HCT116 (cell line): Measurements from ENCODE around the gene WDR5. TPM values are rescaled to one million over a fixed set of nuclear protein-coding genes. Genes with fewer than 3 reads are reported as not detected.

Source experiments
- ATAC-seq: fragments of 200-7000 bp; cut with Tn5 transposase; 2 replicates; pipeline ENCODE4 v1.9.1; 2020; ENCODE audit warnings: mild to moderate bottlenecking, moderate library complexity
- BruUV-seq: library from RNA; stranded (reverse); fragments of 400-500 nt; replicated peaks from 2 replicates; lab custom pipeline; 2021; lab: Mats Ljungman, UMichigan
- CTCF ChIA-PET: fragments of 300-600 bp; sonication (Branson Sonifier 250); formaldehyde crosslinking; loops from one replicate; lab custom pipeline; 2021; ENCODE audit warnings: antibody characterized with exemption; lab: Charles Lee
- POLR2A ChIA-PET: fragments of 300-600, 350-600 bp; sonication (Branson Sonifier 250); formaldehyde crosslinking; loops from one replicate; lab custom pipeline; 2021; ENCODE audit warnings: antibody characterized with exemption; lab: Charles Lee
- RAD21 ChIA-PET, 2 experiments: fragments of 300-600 bp; sonication (Branson Sonifier 250); formaldehyde crosslinking; loops; one replicate each; lab custom pipeline; 2023; ENCODE audit warnings: low total read pairs in 2 of 2; ENCODE audit not compliant: uncharacterized antibody in 2 of 2, unreplicated experiment in 2 of 2, low non-redundant PET in 1 of 2; lab: Charles Lee
- DNase-seq: peaks from one replicate; pipeline ENCODE4 v3.0.0-alpha.2; 2010; ENCODE audit warnings: low read depth, low spot score
- H2AFZ ChIP-seq: fragments of 200-600 bp; shearing (Covaris generic), sonication (generic); 2 replicates; pipeline ENCODE4 v1.6.1; 2017; ENCODE audit warnings: low read depth, mixed run types, mixed read lengths, antibody characterized with exemption, low read length; ENCODE audit not compliant: poor library complexity, severe bottlenecking
- H3K27ac ChIP-seq: 2 replicates; pipeline ENCODE4 v1.5.1; 2012; ENCODE audit warnings: low read depth, low read length
- H3K27me3 ChIP-seq: fragments of 200-600 bp; sonication (generic); 2 replicates; pipeline ENCODE4 v1.6.1; 2016; ENCODE audit warnings: mixed run types, low read length, mixed read lengths; ENCODE audit not compliant: insufficient read depth
- H3K36me3 ChIP-seq, 2 experiments: fragments of 200-500 bp in 1 of 2; fragments of 200-600 bp in 1 of 2; sonication (Bioruptor generic) in 1 of 2; sonication (generic) in 1 of 2; 2 replicates each; pipeline versions ENCODE4 v1.5.1 to v1.6.1; 2014 to 2016; ENCODE audit warnings: low read length in 2 of 2, inconsistent platforms in 1 of 2, mixed read lengths in 1 of 2, mixed run types in 1 of 2; ENCODE audit not compliant: insufficient read depth in 2 of 2, control insufficient read depth in 1 of 2
- H3K4me1 ChIP-seq, 2 experiments: fragments of 200-600 bp in 1 of 2; sonication (generic) in 1 of 2; 2 replicates each; pipeline versions ENCODE4 v1.5.1 to v1.6.1; 2012 to 2017; ENCODE audit warnings: low read length in 2 of 2, inconsistent platforms in 1 of 2, mild to moderate bottlenecking in 1 of 2, mixed read lengths in 1 of 2, mixed run types in 1 of 2, moderate library complexity in 1 of 2; ENCODE audit not compliant: insufficient read depth in 2 of 2, control insufficient read depth in 1 of 2
- H3K4me2 ChIP-seq: fragments of 200-600 bp; sonication (generic); 2 replicates; pipeline ENCODE4 v1.6.1; 2017; ENCODE audit warnings: mixed run types, low read length, mixed read lengths
- H3K4me3 ChIP-seq, 2 experiments: fragments of 200-600 bp in 1 of 2; sonication (generic) in 1 of 2; replicated peaks in 1 of 2; 2 replicates each; pipeline ENCODE4 v1.5.1; 2011 to 2016; ENCODE audit warnings: low read length in 2 of 2, control low read depth in 1 of 2, low read depth in 1 of 2, mild to moderate bottlenecking in 1 of 2, mixed read lengths in 1 of 2, mixed run types in 1 of 2
- H3K79me2 ChIP-seq: fragments of 200-600 bp; sonication (generic); 2 replicates; pipeline ENCODE4 v1.6.1; 2017; ENCODE audit warnings: mild to moderate bottlenecking, mixed run types, low read length, moderate library complexity, mixed read lengths; ENCODE audit not compliant: insufficient read depth
- H3K9ac ChIP-seq: fragments of 200-600 bp; sonication (generic); 2 replicates; pipeline ENCODE4 v1.6.1; 2016; ENCODE audit warnings: low read length, mixed read lengths
- H3K9me2 ChIP-seq: fragments of 200-600 bp; sonication (generic), shearing (Covaris generic); 2 replicates; pipeline ENCODE4 v1.6.1; 2017; ENCODE audit warnings: mixed run types, mild to moderate bottlenecking, moderate library complexity; ENCODE audit not compliant: insufficient read depth
- H3K9me3 ChIP-seq, 2 experiments: fragments of 200-500 bp in 1 of 2; fragments of 200-600 bp in 1 of 2; sonication (Bioruptor generic) in 1 of 2; sonication (generic) in 1 of 2; 2 replicates each; pipeline ENCODE4 v1.6.1; 2014 to 2017; ENCODE audit warnings: low read length in 2 of 2, mixed read lengths in 2 of 2, inconsistent platforms in 1 of 2, low read depth in 1 of 2, mild to moderate bottlenecking in 1 of 2, mixed run types in 1 of 2, moderate library complexity in 1 of 2; ENCODE audit not compliant: control insufficient read depth in 1 of 2, insufficient read depth in 1 of 2
- H4K20me1 ChIP-seq: fragments of 200-600 bp; sonication (generic), shearing (Covaris generic); 2 replicates; pipeline ENCODE4 v1.6.1; 2017; ENCODE audit warnings: mixed run types, mild to moderate bottlenecking, moderate library complexity; ENCODE audit not compliant: insufficient read depth
- CBX3 ChIP-seq: IDR thresholded peaks from 2 replicates; pipeline ENCODE4 v1.6.1; 2012; ENCODE audit warnings: low read depth
- CEBPB ChIP-seq: IDR thresholded peaks from 2 replicates; pipeline ENCODE4 v1.6.1; 2012; ENCODE audit warnings: low read depth
- EZH2 ChIP-seq: fragments of 200-600 bp; sonication (generic); IDR thresholded peaks from 2 replicates; pipeline ENCODE4 v1.6.1; 2017; ENCODE audit warnings: antibody characterized with exemption, mixed run types
- EZH2phosphoT487 ChIP-seq: fragments of 200-600 bp; IDR thresholded peaks from 2 replicates; pipeline ENCODE4 v1.6.1; 2018; ENCODE audit warnings: antibody characterized with exemption, borderline replicate concordance
- FOSL1 ChIP-seq: IDR thresholded peaks from 2 replicates; pipeline ENCODE4 v1.6.1; 2012; ENCODE audit warnings: low read depth
- POLR2A ChIP-seq: IDR thresholded peaks from 2 replicates; pipeline ENCODE4 v1.7.0; 2011; ENCODE audit warnings: borderline replicate concordance; ENCODE audit not compliant: insufficient read depth, insufficient read length; ENCODE audit errors: extremely low read depth
- POLR2AphosphoS5 ChIP-seq: IDR thresholded peaks from 2 replicates; pipeline ENCODE4 v1.6.1; 2011; ENCODE audit warnings: mild to moderate bottlenecking, low read depth, low read length, moderate library complexity
- RAD21 ChIP-seq: IDR thresholded peaks from 2 replicates; pipeline ENCODE4 v1.6.1; 2012; ENCODE audit warnings: low read depth, mild to moderate bottlenecking
- SP1 ChIP-seq: IDR thresholded peaks from 2 replicates; pipeline ENCODE4 v1.6.1; 2012; ENCODE audit warnings: low read depth
- SRF ChIP-seq: IDR thresholded peaks from 2 replicates; pipeline ENCODE4 v1.6.1; 2012; ENCODE audit warnings: low read depth
- TCF7L2 ChIP-seq: IDR thresholded peaks from 2 replicates; pipeline ENCODE4 v1.7.0; 2011; ENCODE audit warnings: borderline replicate concordance, inconsistent platforms; ENCODE audit not compliant: insufficient read depth, insufficient read length; ENCODE audit errors: extremely low read depth
- ZFX ChIP-seq: fragments of 450-650 bp; IDR thresholded peaks from 2 replicates; pipeline ENCODE4 v1.6.1; 2017
- ZNF274 ChIP-seq: fragments of 200-500 bp; sonication (Bioruptor generic); IDR thresholded peaks from 2 replicates; pipeline ENCODE4 v1.6.1; 2014; ENCODE audit warnings: mild to moderate bottlenecking, low read depth, low read length, inconsistent platforms
- intact Hi-C: fragments of 100-400 bp; cut with micrococcal nuclease; formaldehyde crosslinking; loops from 2 replicates; pipeline ENCODE4 v1.10.0; 2022
- total RNA-seq: library from RNA; stranded (reverse); gene quantifications from one replicate; pipeline ENCODE4 v1.2.1, GENCODE V29; 2021; ENCODE audit not compliant: unreplicated experiment
- TF ChIP-seq, protein P1 (sequence below): IDR thresholded peaks from 2 replicates; pipeline ENCODE4 v1.6.1; 2012
- TF ChIP-seq, protein P2 (sequence below): IDR thresholded peaks from 2 replicates; pipeline ENCODE4 v1.6.1; 2012
- TF ChIP-seq, protein P3 (sequence below), 3 experiments: fragments of 200-600 bp in 1 of 3; sonication (generic) in 1 of 3; IDR thresholded peaks in 2 of 3; conservative IDR thresholded peaks in 1 of 3; 2 replicates each; pipeline ENCODE4 v1.5.1; 2012 to 2017; ENCODE audit warnings: low read depth in 2 of 3, low read length in 2 of 3, antibody characterized with exemption in 1 of 3, borderline replicate concordance in 1 of 3, control low read depth in 1 of 3, mild to moderate bottlenecking in 1 of 3, mixed read lengths in 1 of 3, mixed run types in 1 of 3, moderate library complexity in 1 of 3; ENCODE audit not compliant: insufficient read depth in 1 of 3

The WDR5 gene
- total RNA-seq, 1 experiment from 2014 or later: 55.8 TPM

DNA sequence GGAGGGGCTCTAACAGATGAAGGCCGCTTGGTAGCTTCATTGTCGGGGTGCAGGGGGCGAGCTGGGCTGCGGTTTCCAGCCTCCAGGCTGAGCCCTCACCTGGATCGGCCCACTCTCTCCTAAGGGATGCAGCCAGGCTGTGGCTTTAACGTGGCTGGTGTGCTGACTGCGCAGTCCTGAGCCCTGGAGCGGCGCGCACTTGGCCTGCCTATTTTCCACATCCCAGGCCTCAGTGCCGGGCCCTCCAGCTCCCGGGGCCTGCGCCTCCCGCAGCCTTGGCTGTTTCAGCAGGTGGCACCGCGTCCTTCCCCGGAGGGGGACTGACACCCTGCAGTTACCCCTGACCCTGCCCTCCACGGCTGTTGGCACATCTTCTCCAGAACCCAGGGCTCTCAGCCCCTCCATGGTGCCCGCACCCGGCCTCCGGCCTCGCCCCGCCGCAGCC, 27.1 kb downstream of the WDR5 start:
- H3K9me3 ChIP-seq: no peaks in the 10 kb centered on the region
- H3K27me3 ChIP-seq: no peaks in the 10 kb centered on the region
- DNase-seq (no peak), ATAC-seq (no peak)
- no peaks in the 10 kb centered on the region for H3K79me2 ChIP-seq
- H3K27ac ChIP-seq: no peak overlapping the region
- H3K4me1 ChIP-seq: peaks cover 0 to 9% of the 10 kb centered on the region in 2 experiments; a peak in 3 of 4 replicates
- intact Hi-C loops: no loop called here
- no peaks in the 10 kb centered on the region for H3K9me2 ChIP-seq
- BruUV-seq: no TSS peak
- RAD21 ChIA-PET: no interaction called here
- no peak overlapping the region for H2AFZ ChIP-seq
- H4K20me1 ChIP-seq: no peaks in the 10 kb centered on the region
- H3K4me2 ChIP-seq: no peak overlapping the region
- peaks cover 1 to 2% of the 10 kb centered on the region in 2 experiments; a peak in 2 of 4 replicates for H3K36me3 ChIP-seq
- H3K9ac ChIP-seq: no peak overlapping the region
- CTCF ChIA-PET: no interaction called here
- H3K4me3 ChIP-seq: no peak overlapping the region
- TF ChIP-seq EZH2 (no peak), EZH2phosphoT487 (no peak), SRF (no peak), FOSL1 (no peak), ZFX (no peak), POLR2AphosphoS5 (no peak), RAD21 (no peak), ZNF274 (no peak), CBX3 (no peak), POLR2A (no peak), TCF7L2 (no peak), CEBPB (no peak), SP1 (no peak)
- TF ChIP-seq, protein P1, sequence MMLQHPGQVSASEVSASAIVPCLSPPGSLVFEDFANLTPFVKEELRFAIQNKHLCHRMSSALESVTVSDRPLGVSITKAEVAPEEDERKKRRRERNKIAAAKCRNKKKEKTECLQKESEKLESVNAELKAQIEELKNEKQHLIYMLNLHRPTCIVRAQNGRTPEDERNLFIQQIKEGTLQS: no peak
- TF ChIP-seq, protein P2, sequence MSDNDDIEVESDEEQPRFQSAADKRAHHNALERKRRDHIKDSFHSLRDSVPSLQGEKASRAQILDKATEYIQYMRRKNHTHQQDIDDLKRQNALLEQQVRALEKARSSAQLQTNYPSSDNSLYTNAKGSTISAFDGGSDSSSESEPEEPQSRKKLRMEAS: no peak
- TF ChIP-seq, protein P3, sequence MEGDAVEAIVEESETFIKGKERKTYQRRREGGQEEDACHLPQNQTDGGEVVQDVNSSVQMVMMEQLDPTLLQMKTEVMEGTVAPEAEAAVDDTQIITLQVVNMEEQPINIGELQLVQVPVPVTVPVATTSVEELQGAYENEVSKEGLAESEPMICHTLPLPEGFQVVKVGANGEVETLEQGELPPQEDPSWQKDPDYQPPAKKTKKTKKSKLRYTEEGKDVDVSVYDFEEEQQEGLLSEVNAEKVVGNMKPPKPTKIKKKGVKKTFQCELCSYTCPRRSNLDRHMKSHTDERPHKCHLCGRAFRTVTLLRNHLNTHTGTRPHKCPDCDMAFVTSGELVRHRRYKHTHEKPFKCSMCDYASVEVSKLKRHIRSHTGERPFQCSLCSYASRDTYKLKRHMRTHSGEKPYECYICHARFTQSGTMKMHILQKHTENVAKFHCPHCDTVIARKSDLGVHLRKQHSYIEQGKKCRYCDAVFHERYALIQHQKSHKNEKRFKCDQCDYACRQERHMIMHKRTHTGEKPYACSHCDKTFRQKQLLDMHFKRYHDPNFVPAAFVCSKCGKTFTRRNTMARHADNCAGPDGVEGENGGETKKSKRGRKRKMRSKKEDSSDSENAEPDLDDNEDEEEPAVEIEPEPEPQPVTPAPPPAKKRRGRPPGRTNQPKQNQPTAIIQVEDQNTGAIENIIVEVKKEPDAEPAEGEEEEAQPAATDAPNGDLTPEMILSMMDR (IDR thresholded peaks at IDR 0.05 in 2 of 3, conservative IDR thresholded peaks at IDR 0.05 in 1 of 3; ENCODE audit: borderline replicate concordance in 1 of 3, insufficient read depth in 1 of 3, low read depth in 2 of 3, low read length in 2 of 3): no peak
- POLR2A ChIA-PET: interaction anchor here (0.6 kb wide), 1 partner anchor 425 kb away, joined by 4 read pairs; the partner anchor contains the start of gene SARDH
